SU-DHL-6 (cell line): Measurements from ENCODE around the gene KRTAP6-1.

Source experiments
- H2AFZ ChIP-seq: fragments of 200-600 bp; sonication (generic); 2 replicates; pipeline ENCODE4 v1.6.1; 2014; ENCODE audit warnings: low read depth, mild to moderate bottlenecking, moderate library complexity, mixed read lengths, antibody characterized with exemption, low read length; ENCODE audit not compliant: severe bottlenecking
- H3F3A ChIP-seq: fragments of 200-600 bp; shearing (Covaris generic); 2 replicates; pipeline ENCODE4 v1.6.0; 2016; ENCODE audit warnings: antibody characterized with exemption, mild to moderate bottlenecking; ENCODE audit not compliant: insufficient read depth
- H3K27ac ChIP-seq: fragments of 200-600 bp; sonication (generic); 2 replicates; pipeline ENCODE4 v1.5.1; 2016; ENCODE audit warnings: low read depth, mild to moderate bottlenecking, low read length, moderate library complexity, mixed read lengths
- H3K27me3 ChIP-seq: fragments of 200-600 bp; sonication (generic), shearing (Covaris generic); 2 replicates; pipeline ENCODE4 v1.6.0; 2014; ENCODE audit warnings: mild to moderate bottlenecking, low read length
- H3K36me3 ChIP-seq: fragments of 200-600 bp; sonication (generic); 2 replicates; pipeline ENCODE4 v1.6.1; 2014; ENCODE audit warnings: mild to moderate bottlenecking, low read length, mixed read lengths
- H3K4me2 ChIP-seq: fragments of 300-600, 200-600 bp; shearing (Covaris generic), sonication (generic); 2 replicates; pipeline ENCODE4 v1.6.0; 2014; ENCODE audit warnings: low read length, low read depth, mild to moderate bottlenecking; ENCODE audit not compliant: poor library complexity, severe bottlenecking
- H3K4me3 ChIP-seq: fragments of 200-600 bp; sonication (generic); 2 replicates; pipeline ENCODE4 v1.5.1; 2014; ENCODE audit warnings: antibody characterized with exemption, low read length, mild to moderate bottlenecking, mixed read lengths; ENCODE audit not compliant: insufficient read depth, poor library complexity, severe bottlenecking
- H3K79me2 ChIP-seq: fragments of 200-600 bp; sonication (generic); 2 replicates; pipeline ENCODE4 v1.6.1; 2014; ENCODE audit warnings: mild to moderate bottlenecking, low read length, moderate library complexity; ENCODE audit not compliant: insufficient read depth
- H3K9ac ChIP-seq: fragments of 200-600 bp; sonication (generic); 2 replicates; pipeline ENCODE4 v1.7.0; 2014; ENCODE audit warnings: mild to moderate bottlenecking, low read length
- H3K9me2 ChIP-seq: fragments of 200-600 bp; sonication (generic); replicated peaks from 2 replicates; pipeline ENCODE4 v1.6.1; 2014; ENCODE audit warnings: low read length; ENCODE audit not compliant: insufficient read depth
- H3K9me3 ChIP-seq: fragments of 200-600 bp; sonication (generic); 2 replicates; pipeline ENCODE4 v1.6.1; 2014; ENCODE audit warnings: low read length, mixed read lengths; ENCODE audit not compliant: insufficient read depth
- H4K20me1 ChIP-seq: fragments of 200-600 bp; sonication (generic); 2 replicates; pipeline ENCODE4 v1.6.1; 2014; ENCODE audit warnings: low read depth, mild to moderate bottlenecking, antibody characterized with exemption, low read length, moderate library complexity, mixed read lengths
- CTCF ChIP-seq: fragments of 200-600 bp; sonication (generic); IDR thresholded peaks from one replicate; pipeline ENCODE4 v1.5.1; 2017; ENCODE audit warnings: antibody characterized with exemption, mild to moderate bottlenecking, low read length, moderate library complexity; ENCODE audit not compliant: insufficient read depth, poor library complexity, severe bottlenecking
- EZH2phosphoT487 ChIP-seq: fragments of 200-600 bp; sonication (generic), shearing (Covaris generic); conservative IDR thresholded peaks from 2 replicates; pipeline ENCODE4 v1.6.1; 2018; ENCODE audit warnings: mild to moderate bottlenecking, antibody characterized with exemption, low read length, moderate library complexity, mixed read lengths

Gene KRTAP6-1

GRCh38 chr21:30590297-30590696 lies 23.4 kb downstream of the KRTAP6-1 start, which contains the start of gene KRTAP22-2:
Gene KRTAP22-2 (minus strand): TSS chr21:30590397.
- H3K27ac ChIP-seq, result no peak within 1 kb of the TSS
- H4K20me1 ChIP-seq, result no peaks in the 10 kb centered on the region
- no peak within 1 kb of the TSS for H3K4me3 ChIP-seq
- H3K9me2 ChIP-seq, result no peaks in the 10 kb centered on the region
- H2AFZ ChIP-seq, result no peak within 1 kb of the TSS
- TF ChIP-seq CTCF (no peak), EZH2phosphoT487 (no peak)
- no peaks in the 10 kb centered on the region for H3K36me3 ChIP-seq
- H3K79me2 ChIP-seq, result no peaks in the 10 kb centered on the region
- H3K27me3 ChIP-seq, result no peaks in the 10 kb centered on the region
- H3F3A ChIP-seq, result no peaks in the 10 kb centered on the region
- H3K9ac ChIP-seq, result no peak within 1 kb of the TSS
- no peak within 1 kb of the TSS for H3K4me2 ChIP-seq
- H3K9me3 ChIP-seq, result no peaks in the 10 kb centered on the region

GRCh38 chr21:30582870-30583269 lies 30.9 kb downstream of the KRTAP6-1 start:
- no peak overlapping the region for H3K4me3 ChIP-seq
- no peaks in the 10 kb centered on the region for H3F3A ChIP-seq
- no peak overlapping the region for H2AFZ ChIP-seq
- H3K79me2 ChIP-seq, result no peaks in the 10 kb centered on the region
- no peak overlapping the region for H3K4me2 ChIP-seq
- H4K20me1 ChIP-seq, result no peaks in the 10 kb centered on the region
- H3K9me3 ChIP-seq, result no peaks in the 10 kb centered on the region
- no peaks in the 10 kb centered on the region for H3K27me3 ChIP-seq
- no peak overlapping the region for H3K9ac ChIP-seq
- H3K27ac ChIP-seq, result no peak overlapping the region
- H3K9me2 ChIP-seq, result no peaks in the 10 kb centered on the region
- TF ChIP-seq CTCF (no peak), EZH2phosphoT487 (no peak)
- H3K36me3 ChIP-seq, result no peaks in the 10 kb centered on the region

- TF ChIP-seq EZH2phosphoT487, result no peak
- TF ChIP-seq CTCF, result no peak
- no peak overlapping the region for H3K27ac ChIP-seq
- H3K9me3 ChIP-seq, result no peaks in the 10 kb centered on the region
Measured at GRCh38 chr21:30580132-30580531, 33.6 kb downstream of the KRTAP6-1 start.

GRCh38 chr21:30579346-30579745 lies 34.4 kb downstream of the KRTAP6-1 start:
- TF ChIP-seq EZH2phosphoT487, result no peak
- TF ChIP-seq CTCF, result no peak
- no peaks in the 10 kb centered on the region for H4K20me1 ChIP-seq

More at GRCh38 chr21:30580132-30580531, 33.6 kb downstream of the KRTAP6-1 start:
- Histone ChIP-seq H3K4me3 (no peak overlapping the region), H3K36me3 (no peaks in the 10 kb centered on the region), H4K20me1 (no peaks in the 10 kb centered on the region), H3K79me2 (no peaks in the 10 kb centered on the region), H3K27me3 (no peaks in the 10 kb centered on the region), H3K9me2 (no peaks in the 10 kb centered on the region), H2AFZ (no peak overlapping the region), H3K9ac (no peak overlapping the region), H3F3A (no peaks in the 10 kb centered on the region), H3K4me2 (no peak overlapping the region)

More at GRCh38 chr21:30579346-30579745, 34.4 kb downstream of the KRTAP6-1 start:
- no peaks in the 10 kb centered on the region for H3K36me3 ChIP-seq
- H3K27me3 ChIP-seq, result no peaks in the 10 kb centered on the region
- H3K4me2 ChIP-seq, result no peak overlapping the region
- no peak overlapping the region for H3K4me3 ChIP-seq
- H3K9me2 ChIP-seq, result no peaks in the 10 kb centered on the region
- H3F3A ChIP-seq, result no peaks in the 10 kb centered on the region
- no peaks in the 10 kb centered on the region for H3K9me3 ChIP-seq
- H3K79me2 ChIP-seq, result no peaks in the 10 kb centered on the region
- H3K27ac ChIP-seq, result no peak overlapping the region
- H2AFZ ChIP-seq, result no peak overlapping the region
- no peak overlapping the region for H3K9ac ChIP-seq
